Gastroesophageal sphincter (tissue), 3 donors: ENCODE results near the gene TAF10.

Experiments used
- CTCF ChIP-seq, 4 experiments: fragments of 200-600 bp in 2 of 4; fragments of 450-650 bp in 2 of 4; sonication (generic) in 1 of 4; IDR thresholded peaks; one replicate each; pipeline ENCODE4 v1.5.1; 2017 to 2019; ENCODE audit warnings: antibody characterized with exemption in 4 of 4, mild to moderate bottlenecking in 2 of 4, moderate library complexity in 2 of 4
- POLR2A ChIP-seq, 2 donors: fragments of 450-650 bp; IDR thresholded peaks; one replicate each; pipeline ENCODE4 v1.6.1; 2017; ENCODE audit warnings: antibody characterized with exemption in 2 of 2, mild to moderate bottlenecking in 2 of 2, moderate library complexity in 1 of 2
- POLR2AphosphoS5 ChIP-seq: sonication (generic); formaldehyde crosslinking; IDR thresholded peaks from one replicate; pipeline ENCODE4 v1.6.1; 2017; ENCODE audit warnings: antibody characterized with exemption

- TF ChIP-seq POLR2AphosphoS5 (no peak), CTCF (IDR thresholded peaks at IDR 0.05) (no peak), POLR2A (IDR thresholded peaks at IDR 0.05) (no peak)
Observed at GRCh38 chr11:6579681-6580080, 32.3 kb downstream of the TAF10 start.
